Caco-2 (cell line): Measurements from ENCODE around the gene KHDC3L. TPM values are rescaled to one million over a fixed set of nuclear protein-coding genes. Genes with fewer than 3 reads are reported as not detected.

ENCODE experiments used
- BruUV-seq: library from RNA; stranded (reverse); fragments of 400-500 nt; replicated peaks from 2 replicates; lab custom pipeline; 2021; lab: Mats Ljungman, UMichigan
- CTCF ChIA-PET: fragments of 300-600 bp; sonication (Branson Sonifier 250); formaldehyde crosslinking; loops from one replicate; lab custom pipeline; 2022; ENCODE audit warnings: antibody characterized with exemption; lab: Charles Lee
- POLR2A ChIA-PET: fragments of 300-600 bp; sonication (Branson Sonifier 250); formaldehyde crosslinking; loops from one replicate; lab custom pipeline; 2022; ENCODE audit warnings: antibody characterized with exemption; lab: Charles Lee
- DNase-seq, 2 experiments: peaks; one replicate each; pipeline versions ENCODE4 v3.0.0 to v3.0.0-alpha.2; 2020 to 2022
- H3K27me3 ChIP-seq: replicated peaks from 2 replicates; pipeline ENCODE4 v1.6.0; 2011; ENCODE audit warnings: low read length; ENCODE audit not compliant: control insufficient read depth, insufficient read depth
- H3K36me3 ChIP-seq: 2 replicates; pipeline ENCODE4 v1.5.1; 2011; ENCODE audit warnings: low read length; ENCODE audit not compliant: control insufficient read depth, insufficient read depth
- H3K4me1 ChIP-seq: fragments of 250-450 bp; sonication (Bioruptor Pico); 2 replicates; pipeline ENCODE4 v1.5.1; 2020; ENCODE audit warnings: mild to moderate bottlenecking
- H3K4me3 ChIP-seq: 2 replicates; pipeline ENCODE4 v1.5.1; 2011; ENCODE audit warnings: low read depth, mild to moderate bottlenecking, control low read depth, low read length
- H3K9me3 ChIP-seq: fragments of 250-450 bp; sonication (Bioruptor Pico); 2 replicates; pipeline ENCODE4 v1.5.1; 2020; ENCODE audit warnings: mild to moderate bottlenecking, moderate library complexity
- H3K27ac Mint-ChIP-seq: one replicate; pipeline ENCODE4 v1.8.0; 2022; ENCODE audit warnings: mixed read lengths; ENCODE audit not compliant: unreplicated experiment
- H3K27me3 Mint-ChIP-seq: one replicate; pipeline ENCODE4 v1.8.0; 2022; ENCODE audit warnings: mixed read lengths; ENCODE audit not compliant: insufficient read depth, unreplicated experiment
- H3K36me3 Mint-ChIP-seq: one replicate; pipeline ENCODE4 v1.8.0; 2022; ENCODE audit warnings: mild to moderate bottlenecking, mixed read lengths; ENCODE audit not compliant: insufficient read depth, unreplicated experiment
- H3K4me1 Mint-ChIP-seq: one replicate; pipeline ENCODE4 v1.8.0; 2022; ENCODE audit warnings: low read depth, mixed read lengths; ENCODE audit not compliant: unreplicated experiment
- H3K4me3 Mint-ChIP-seq: one replicate; pipeline ENCODE4 v1.8.0; 2022; ENCODE audit warnings: mild to moderate bottlenecking, moderate library complexity, mixed read lengths; ENCODE audit not compliant: unreplicated experiment
- H3K9me3 Mint-ChIP-seq: one replicate; pipeline ENCODE4 v1.8.0; 2022; ENCODE audit warnings: mixed read lengths; ENCODE audit not compliant: unreplicated experiment
- CTCF ChIP-seq, 2 experiments: fragments of 200-600 bp in 1 of 2; IDR thresholded peaks; 1 replicate in 1 of 2; 2 replicates in 1 of 2; pipeline versions ENCODE4 v1.5.1 to v1.8.0; 2011 to 2022; ENCODE audit warnings: antibody characterized with exemption in 1 of 2, control low read depth in 1 of 2, inconsistent platforms in 1 of 2, low read depth in 1 of 2, low read length in 1 of 2, mild to moderate bottlenecking in 1 of 2, moderate library complexity in 1 of 2; ENCODE audit not compliant: insufficient read depth in 1 of 2, severe bottlenecking in 1 of 2, unreplicated experiment in 1 of 2
- intact Hi-C: fragments of 100-400 bp; cut with micrococcal nuclease; formaldehyde crosslinking; loops from one replicate; pipeline ENCODE4 v1.10.0; 2022; ENCODE audit not compliant: unreplicated experiment
- total RNA-seq: library from RNA; stranded (reverse); gene quantifications from 2 replicates; pipeline ENCODE4 v1.2.3, GENCODE V29; 2022

The KHDC3L gene
- total RNA-seq, 1 experiment from 2014 or later: not detected

- H3K36me3 Mint-ChIP-seq: no peaks in the 10 kb centered on the region
- H3K27me3 Mint-ChIP-seq: no peaks in the 10 kb centered on the region
- Histone ChIP-seq H3K4me1 (no peaks in the 10 kb centered on the region), H3K27me3 (no peaks in the 10 kb centered on the region), H3K9me3 (no peaks in the 10 kb centered on the region), H3K4me3 (no peak overlapping the region), H3K36me3 (no peaks in the 10 kb centered on the region)
- no TSS peak for BruUV-seq
- no peak overlapping the region for H3K27ac Mint-ChIP-seq
- H3K9me3 Mint-ChIP-seq: no peaks in the 10 kb centered on the region
- TF ChIP-seq CTCF (IDR thresholded peaks at IDR 0.05; ENCODE audit: insufficient read depth in 1 of 2, low read depth in 1 of 2, low read length in 1 of 2, severe bottlenecking in 1 of 2, unreplicated experiment in 1 of 2): no peak
- ChIA-PET CTCF (no interaction called here), POLR2A (no interaction called here)
- no peak for DNase-seq
- intact Hi-C loops: no loop called here
- no peaks in the 10 kb centered on the region for H3K4me1 Mint-ChIP-seq
- H3K4me3 Mint-ChIP-seq: no peak overlapping the region
Measured at GRCh38 chr6:73369157-73369556, 6.7 kb downstream of the KHDC3L start.

GRCh38 chr6:73369563-73369962 lies 7.1 kb downstream of the KHDC3L start, which contains the start of gene OOEP:
TSS of gene OOEP (minus strand) at chr6:73369897. CDS start at chr6:73369792, 105 bp downstream.
- Mint-ChIP-seq H3K27me3 (no peaks in the 10 kb centered on the region), H3K4me1 (no peaks in the 10 kb centered on the region), H3K27ac (no peak within 1 kb of the TSS), H3K9me3 (no peaks in the 10 kb centered on the region), H3K4me3 (no peak within 1 kb of the TSS), H3K36me3 (no peaks in the 10 kb centered on the region)
- Histone ChIP-seq H3K9me3 (no peaks in the 10 kb centered on the region), H3K27me3 (no peaks in the 10 kb centered on the region), H3K36me3 (no peaks in the 10 kb centered on the region), H3K4me3 (no peak within 1 kb of the TSS), H3K4me1 (no peaks in the 10 kb centered on the region)
- TF ChIP-seq CTCF (IDR thresholded peaks at IDR 0.05; ENCODE audit: insufficient read depth in 1 of 2, low read depth in 1 of 2, low read length in 1 of 2, severe bottlenecking in 1 of 2, unreplicated experiment in 1 of 2): no peak
- DNase-seq: no peak
- no TSS peak for BruUV-seq
- intact Hi-C loops: no loop called here
- CTCF ChIA-PET: no interaction called here
- POLR2A ChIA-PET: no interaction called here

GRCh38 chr6:73371984-73372383 lies 9.5 kb downstream of the KHDC3L start:
- Histone ChIP-seq H3K4me3 (no peak overlapping the region), H3K4me1 (peaks cover 8% of the 10 kb centered on the region), H3K9me3 (no peaks in the 10 kb centered on the region), H3K27me3 (no peaks in the 10 kb centered on the region), H3K36me3 (no peaks in the 10 kb centered on the region)
- H3K9me3 Mint-ChIP-seq: no peaks in the 10 kb centered on the region
- no peaks in the 10 kb centered on the region for H3K36me3 Mint-ChIP-seq
- no peak overlapping the region for H3K4me3 Mint-ChIP-seq
- H3K27me3 Mint-ChIP-seq: no peaks in the 10 kb centered on the region
- H3K27ac Mint-ChIP-seq: no peak overlapping the region
- no peaks in the 10 kb centered on the region for H3K4me1 Mint-ChIP-seq
- ChIA-PET POLR2A (no interaction called here), CTCF (no interaction called here)
- intact Hi-C loops: no loop called here
- DNase-seq: no peak
- no peak for TF ChIP-seq CTCF (IDR thresholded peaks at IDR 0.05; ENCODE audit: insufficient read depth in 1 of 2, low read depth in 1 of 2, low read length in 1 of 2, severe bottlenecking in 1 of 2, unreplicated experiment in 1 of 2)
- no TSS peak for BruUV-seq
